HepG2 (cell line): ENCODE measurements around the gene CACHD1. TPM values are rescaled to one million over a fixed set of nuclear protein-coding genes. Genes with fewer than 3 reads are reported as not detected.

ENCODE experiments used
- ATAC-seq: fragments of 200-7000 bp; cut with Tn5 transposase; 3 replicates; pipeline ENCODE4 v1.9.1; 2020; ENCODE audit warnings: mild to moderate bottlenecking, moderate library complexity
- BruUV-seq: library from RNA; stranded (reverse); fragments of 400-500 nt; replicated peaks from 2 replicates; lab custom pipeline; 2021; lab: Mats Ljungman, UMichigan
- CTCF ChIA-PET: fragments of 300-600 bp; formaldehyde crosslinking; extraction: SDS; loops from one replicate; lab custom pipeline; 2021; ENCODE audit warnings: low total read pairs, inconsistent platforms, low intra/inter-chr PET ratio; lab: Yijun Ruan, JAX
- POLR2A ChIA-PET: fragments of 350-600 bp; sonication (Branson Sonifier 250); formaldehyde crosslinking; loops from one replicate; lab custom pipeline; 2020; ENCODE audit warnings: antibody characterized with exemption, inconsistent platforms; lab: Yijun Ruan, JAX
- DNase-seq: peaks from one replicate; pipeline ENCODE4 v3.0.0-alpha.2; 2015; ENCODE audit warnings: low spot score
- FAIRE-seq: peaks from 3 replicates; lab custom pipeline; 2011; peaks lifted over from hg19 to GRCh38; lab: Jason Lieb, UNC
- H2AFZ ChIP-seq: one replicate; pipeline ENCODE4 v1.6.1; 2011; ENCODE audit warnings: low read length, inconsistent platforms
- H3K27ac ChIP-seq: fragments of 300-600 bp; 3 replicates; pipeline ENCODE4 v1.8.0; 2011; ENCODE audit warnings: mixed run types, mild to moderate bottlenecking, mixed read lengths, low read length, inconsistent platforms; ENCODE audit not compliant: insufficient read depth; ENCODE audit errors: extremely low read length
- H3K27me3 ChIP-seq, 2 experiments: fragments of 200-600 bp in 1 of 2; 2 replicates in 1 of 2; 3 replicates in 1 of 2; pipeline versions ENCODE4 v1.6.0 to v1.8.0; 2011; ENCODE audit warnings: low read length in 2 of 2, mild to moderate bottlenecking in 2 of 2, moderate library complexity in 2 of 2, inconsistent platforms in 1 of 2; ENCODE audit not compliant: insufficient read depth in 2 of 2, control insufficient read depth in 1 of 2
- H3K36me3 ChIP-seq, 2 experiments: fragments of 200-600 bp in 1 of 2; replicated peaks in 1 of 2; 2 replicates in 1 of 2; 3 replicates in 1 of 2; pipeline versions ENCODE4 v1.5.1 to v1.8.0; 2011; ENCODE audit warnings: low read length in 2 of 2, inconsistent platforms in 1 of 2; ENCODE audit not compliant: insufficient read depth in 2 of 2, control insufficient read depth in 1 of 2
- H3K4me1 ChIP-seq: 2 replicates; pipeline ENCODE4 v1.5.1; 2012; ENCODE audit warnings: low read length, inconsistent platforms; ENCODE audit not compliant: insufficient read depth
- H3K4me2 ChIP-seq: 2 replicates; pipeline ENCODE4 v1.6.0; 2011; ENCODE audit warnings: low read depth, low read length, inconsistent platforms
- H3K4me3 ChIP-seq, 3 experiments: fragments of 200-600 bp in 1 of 3; sonication (generic), shearing (Covaris generic) in 1 of 3; replicated peaks in 1 of 3; 2 replicates each; pipeline ENCODE4 v1.5.1; 2011 to 2016; ENCODE audit warnings: low read length in 3 of 3, inconsistent platforms in 2 of 3, low read depth in 2 of 3, mild to moderate bottlenecking in 2 of 3, control low read depth in 1 of 3, mixed read lengths in 1 of 3; ENCODE audit not compliant: insufficient read depth in 1 of 3
- H3K79me2 ChIP-seq: one replicate; pipeline ENCODE4 v1.6.1; 2011; ENCODE audit warnings: low read length, inconsistent platforms; ENCODE audit not compliant: insufficient read depth
- H3K9ac ChIP-seq: 2 replicates; pipeline ENCODE4 v1.6.0; 2011; ENCODE audit warnings: mild to moderate bottlenecking, low read depth, low read length, inconsistent platforms; ENCODE audit not compliant: insufficient read depth
- H3K9me3 ChIP-seq: 2 replicates; pipeline ENCODE4 v1.5.1; 2012; ENCODE audit warnings: mild to moderate bottlenecking, low read length
- H4K20me1 ChIP-seq: 2 replicates; pipeline ENCODE4 v1.6.0; 2011; ENCODE audit warnings: inconsistent platforms, mild to moderate bottlenecking, low read length, moderate library complexity; ENCODE audit not compliant: insufficient read depth
- GTF2F1 ChIP-seq: fragments of 150-350 bp; IDR thresholded peaks from 2 replicates; pipeline ENCODE4 v1.6.1; 2014; ENCODE audit warnings: low read length
- MEIS1 ChIP-seq: sonication (generic); formaldehyde crosslinking; IDR thresholded peaks from 2 replicates; pipeline ENCODE4 v1.9.0; 2021; ENCODE audit warnings: mild to moderate bottlenecking, missing genetic modification reagents, moderate library complexity, borderline replicate concordance
- NFKB2 ChIP-seq: sonication (generic); formaldehyde crosslinking; IDR thresholded peaks from 2 replicates; pipeline ENCODE4 v1.4.0; 2020; ENCODE audit warnings: missing genetic modification reagents, borderline replicate concordance
- NFYC ChIP-seq: IDR thresholded peaks from 2 replicates; pipeline ENCODE4 v1.6.1; 2016; ENCODE audit warnings: missing genetic modification reagents, missing compliant biosample characterization
- RFXAP ChIP-seq: sonication (generic); formaldehyde crosslinking; IDR thresholded peaks from 2 replicates; pipeline ENCODE4 v1.4.0; 2020; ENCODE audit warnings: missing genetic modification reagents, borderline replicate concordance
- RNF2 ChIP-seq: fragments of 450-650 bp; conservative IDR thresholded peaks from 2 replicates; pipeline ENCODE4 v1.6.1; 2016; ENCODE audit warnings: low read depth
- TP53 ChIP-seq: sonication (generic); formaldehyde crosslinking; conservative IDR thresholded peaks from 2 replicates; pipeline ENCODE4 v1.4.0; 2020; ENCODE audit warnings: missing genetic modification reagents
- TRIM22 ChIP-seq: fragments of 450-650 bp; IDR thresholded peaks from 2 replicates; pipeline ENCODE4 v1.6.1; 2017
- USF2 ChIP-seq, 2 experiments: sonication (generic) in 1 of 2; formaldehyde crosslinking in 1 of 2; IDR thresholded peaks; 2 replicates each; pipeline versions ENCODE4 v1.5.1 to v1.6.1; 2011 to 2020; ENCODE audit warnings: borderline replicate concordance in 1 of 2, low read depth in 1 of 2, low read length in 1 of 2, mild to moderate bottlenecking in 1 of 2, missing genetic modification reagents in 1 of 2, moderate library complexity in 1 of 2
- ZGPAT ChIP-seq: IDR thresholded peaks from 2 replicates; pipeline ENCODE4 v1.6.1; 2016; ENCODE audit warnings: mild to moderate bottlenecking
- ZNF138 ChIP-seq: sonication (generic); formaldehyde crosslinking; IDR thresholded peaks from 2 replicates; pipeline ENCODE4 v1.5.0; 2020; ENCODE audit warnings: mild to moderate bottlenecking, low read depth, missing genetic modification reagents
- ZNF205 ChIP-seq: IDR thresholded peaks from 2 replicates; pipeline ENCODE4 v1.6.1; 2018; ENCODE audit warnings: missing biosample characterization, missing genetic modification reagents
- ZNF503 ChIP-seq: sonication (generic); formaldehyde crosslinking; IDR thresholded peaks from 2 replicates; pipeline ENCODE4 v1.4.0; 2020; ENCODE audit warnings: missing genetic modification reagents
- WGBS: methylation state at CpG from one replicate; pipeline ENCODE4 v1.1.6; 2017; ENCODE audit warnings: low lambda C conversion rate; 5-methylcytosine and 5-hydroxymethylcytosine counted together
- in situ Hi-C: cut with HindIII; loops from 2 replicates; pipeline ENCODE4 v1.10.0; 2017; ENCODE audit warnings: low pct_unique_long_range_greater_than_20kb; ENCODE audit not compliant: extremely low pct_ligation_motif_present
- intact Hi-C: fragments of 100-400 bp; cut with micrococcal nuclease; formaldehyde crosslinking; loops from one replicate; pipeline ENCODE4 v1.10.0; 2022; ENCODE audit not compliant: unreplicated experiment
- polyA plus RNA-seq, 8 experiments: library from polyadenylated mRNA; depleted of rRNA in 3 of 8; stranded (reverse) in 7 of 8; unstranded in 1 of 8; fragments of >200 nt; fragmentation: Illumina TruSeq in 4 of 8; extraction: Trizol in 4 of 8; gene quantifications; 2 replicates each; pipeline versions ENCODE4 v1.2.1 to v1.2.3, GENCODE V29; 2011 to 2016; ENCODE audit warnings: low read depth in 4 of 8, missing spikeins in 1 of 8, mixed read lengths in 1 of 8; ENCODE audit not compliant: insufficient read depth in 1 of 8
- total RNA-seq, 5 experiments: library from RNA; depleted of rRNA; stranded (reverse); fragments of >200 nt; fragmentation: Illumina TruSeq; extraction: Trizol; gene quantifications; 2 replicates each; pipeline ENCODE4 v1.2.3, GENCODE V29; 2016; ENCODE audit warnings: low read depth in 1 of 5

CACHD1 gene
- total and polyA plus RNA-seq, 2 of the 13 experiments (the other 11 are each of a cell fraction or from before 2014, with no cell fraction given): 0.11 TPM; not detected in 1

GRCh38 chr1:64601207-64601606 is 131.3 kb downstream of the CACHD1 start:
- FAIRE-seq (no peak), DNase-seq (no peak)

More at GRCh38 chr1:64601207-64601606, 131.3 kb downstream of the CACHD1 start:
- ATAC-seq: no peak
- CTCF ChIA-PET: no interaction called here
- no peak overlapping the region for H3K4me2 ChIP-seq
- no peaks in the 10 kb centered on the region for H3K9me3 ChIP-seq
- peaks cover 9% of the 10 kb centered on the region for H3K4me1 ChIP-seq
- H3K36me3 ChIP-seq: no peaks in the 10 kb centered on the region
- POLR2A ChIA-PET: no interaction called here
- BruUV-seq: no TSS peak
- 0% methylated on average over 3 of the region's 3 CpGs for WGBS
- intact Hi-C loops: no loop called here
- no peak for TF ChIP-seq ZNF205 (CRISPR knock-in tag)
- no peak for TF ChIP-seq NFYC (CRISPR knock-in tag)
- no peak for TF ChIP-seq GTF2F1
- no peak for TF ChIP-seq TP53 (CRISPR knock-in tag)
- no peak for TF ChIP-seq TRIM22
- TF ChIP-seq RFXAP (CRISPR knock-in tag): no peak
- no peak for TF ChIP-seq NFKB2 (CRISPR knock-in tag)
- no peak for TF ChIP-seq ZGPAT (CRISPR knock-in tag)
- TF ChIP-seq RNF2: no peak
- no peak for TF ChIP-seq ZNF138 (CRISPR knock-in tag)
- TF ChIP-seq USF2 (IDR thresholded peaks at IDR 0.05; ENCODE audit: low read depth, low read length): no peak
- TF ChIP-seq USF2 (CRISPR knock-in tag; IDR thresholded peaks at IDR 0.05; ENCODE audit: borderline replicate concordance): no peak
- no peak for TF ChIP-seq MEIS1
- no peak for TF ChIP-seq ZNF503 (CRISPR knock-in tag)
- TF ChIP-seq, all 625 proteins: peak for 0
- no peak overlapping the region for H3K27ac ChIP-seq
- no peak overlapping the region for H3K9ac ChIP-seq
- H2AFZ ChIP-seq: no peak overlapping the region
- no peaks in the 10 kb centered on the region for H3K79me2 ChIP-seq
- no peak overlapping the region for H3K4me3 ChIP-seq
- in situ Hi-C loops: no loop called here
- H3K27me3 ChIP-seq: peaks cover 4 to 43% of the 10 kb centered on the region in 2 experiments; a peak in 4 of 5 replicates
- H4K20me1 ChIP-seq: no peaks in the 10 kb centered on the region
